ENCODE results near the gene NPTXR.

Gene NPTXR

DNA sequence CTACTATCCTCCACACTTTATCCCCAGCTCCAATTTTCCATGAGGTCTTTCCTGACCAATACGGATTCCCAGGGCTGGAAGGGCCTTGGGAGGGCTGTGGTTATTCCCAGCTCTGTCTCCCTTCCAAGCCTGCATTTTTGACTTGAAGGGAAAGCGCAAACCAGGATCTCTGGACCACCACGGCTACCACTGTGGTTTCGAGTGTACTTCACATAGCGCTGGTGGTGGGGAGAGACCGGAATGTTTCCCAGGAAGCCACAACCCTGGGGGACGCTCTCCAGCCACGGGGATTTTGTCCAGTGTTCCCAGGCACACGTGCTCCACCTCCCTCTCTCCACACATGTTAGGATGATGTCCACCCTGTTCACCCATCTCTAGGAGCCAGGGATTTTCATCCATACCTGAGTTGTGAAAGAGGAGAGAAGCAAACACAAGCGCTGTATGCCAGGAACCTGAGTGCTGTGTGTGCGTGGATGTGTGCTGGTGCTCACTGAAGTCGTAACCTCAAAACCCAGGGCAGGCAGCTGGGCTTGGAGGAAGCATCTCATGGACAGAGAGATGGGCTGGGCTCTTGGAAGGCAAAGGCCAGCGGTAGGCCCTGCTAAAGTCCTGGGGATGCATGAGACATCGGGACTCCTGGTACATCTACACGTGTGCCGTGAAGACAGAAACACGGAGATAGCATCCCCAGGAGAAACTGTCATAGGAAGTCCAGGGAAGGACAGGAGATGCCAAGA, 1.3 kb upstream of the NPTXR start:
- Histone ChIP-seq H3K27ac (ENCODE audit: low read depth, low read length) (no peak overlapping the region), H3K18ac (ENCODE audit: low read length) (no peak overlapping the region), H2BK120ac (ENCODE audit: low read depth, low read length) (no peak overlapping the region), H4K5ac (ENCODE audit: low read length) (no peak overlapping the region), H3K79me1 (ENCODE audit: low read length) (no peaks in the 10 kb centered on the region), H3K36me3 (ENCODE audit: control insufficient read depth, insufficient read depth, low read length) (no peaks in the 10 kb centered on the region), H3K4me3 (ENCODE audit: low read length) (no peak overlapping the region), H2BK5ac (ENCODE audit: low read length) (no peak overlapping the region), H3K79me2 (ENCODE audit: control insufficient read depth, insufficient read depth, low read length) (no peaks in the 10 kb centered on the region), H2AK5ac (ENCODE audit: low read length) (no peak overlapping the region), H3K9ac (ENCODE audit: low read length) (no peak overlapping the region), H3K4ac (ENCODE audit: low read depth, low read length) (no peak overlapping the region), H3K56ac (ENCODE audit: low read length) (no peak overlapping the region), H3K4me1 (ENCODE audit: control insufficient read depth, low read depth, low read length) (no peaks in the 10 kb centered on the region), H3K27me3 (ENCODE audit: insufficient read depth, low read length, poor library complexity) (peaks cover 18% of the 10 kb centered on the region), H2BK15ac (replicated peaks; ENCODE audit: low read depth) (no peak overlapping the region), H4K8ac (ENCODE audit: low read depth, low read length) (no peak overlapping the region), H3K4me2 (ENCODE audit: low read length) (no peak overlapping the region), H3K23ac (ENCODE audit: low read length) (no peak overlapping the region)
- no CpG with 5 or more reads among the region's 17 CpGs for WGBS (ENCODE audit: extremely low coverage, insufficient coverage, low lambda C conversion rate)
- no peak for DNase-seq

DNA sequence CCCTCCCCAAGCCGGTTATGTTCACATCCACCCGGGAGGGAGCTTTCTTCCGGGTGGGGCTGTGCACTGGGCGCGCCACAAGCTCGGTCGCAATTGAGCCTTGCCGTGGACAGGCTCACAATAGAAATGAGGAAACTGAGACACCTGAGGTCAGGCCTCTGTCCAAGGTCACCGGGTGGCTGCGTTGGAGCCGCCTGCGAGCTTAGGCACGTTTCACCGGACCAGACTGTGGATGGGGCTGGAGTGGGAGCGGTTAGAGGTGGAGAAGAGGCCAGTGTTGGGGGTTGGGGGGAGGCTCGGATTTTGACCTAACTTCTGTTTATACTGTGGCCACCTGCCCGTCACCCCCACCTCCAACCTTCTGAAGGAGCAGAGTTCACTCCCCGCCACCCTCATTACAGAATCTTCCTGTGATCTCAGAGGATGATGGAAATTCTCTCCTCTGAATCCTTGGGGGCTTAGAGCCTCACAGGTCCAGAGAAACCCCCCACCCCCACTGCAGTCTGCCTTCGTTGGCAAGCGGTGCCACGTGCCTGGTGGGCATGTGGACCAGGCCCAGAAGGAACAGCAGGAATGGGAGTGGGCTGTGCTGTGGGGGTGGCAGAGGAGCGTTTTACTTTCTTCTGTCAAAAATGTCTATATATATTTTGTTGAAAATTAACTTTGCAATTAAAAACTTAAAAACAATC, 631 bp upstream of the NPTXR start:
- H3K27me3 ChIP-seq (ENCODE audit: insufficient read depth, low read length, poor library complexity), result peaks cover 18% of the 10 kb centered on the region

DNA sequence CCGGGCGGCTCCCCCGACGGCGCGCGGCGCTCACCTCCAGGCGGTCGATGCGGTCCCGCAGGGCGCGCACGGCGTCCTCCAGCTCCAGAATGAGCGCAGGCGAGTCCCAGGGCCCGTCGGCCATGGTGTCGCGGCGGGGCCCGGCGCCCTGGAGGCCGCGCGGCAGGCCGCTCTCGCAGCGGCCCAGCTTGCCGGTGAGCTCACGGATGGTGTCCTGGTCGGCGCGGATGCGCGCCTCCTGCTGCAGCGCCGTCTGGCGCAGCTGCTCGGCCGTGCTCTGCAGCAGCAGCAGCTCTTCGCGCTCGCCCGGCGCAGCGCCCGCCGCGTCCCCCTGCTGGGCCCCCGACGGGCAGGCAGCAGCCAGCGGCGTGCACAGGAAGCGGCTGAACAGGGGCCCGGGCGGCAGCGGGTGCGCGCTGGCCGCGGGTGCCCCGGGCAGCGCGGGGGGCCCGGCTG, 599 bp downstream of the NPTXR start:
- no peak overlapping the region for H2BK120ac ChIP-seq (ENCODE audit: low read depth, low read length)
- DNase-seq, result peak; percentile 85
- no peak overlapping the region for H3K4ac ChIP-seq (ENCODE audit: low read depth, low read length)
- no peaks in the 10 kb centered on the region for H3K79me2 ChIP-seq (ENCODE audit: control insufficient read depth, insufficient read depth, low read length)
- peak overlapping the region; percentile 64 for H3K56ac ChIP-seq (ENCODE audit: low read length)
- no peak overlapping the region for H2BK15ac ChIP-seq (replicated peaks; ENCODE audit: low read depth)
- no peak overlapping the region for H3K27ac ChIP-seq (ENCODE audit: low read depth, low read length)
- H2BK5ac ChIP-seq (ENCODE audit: low read length), result no peak overlapping the region
- H3K18ac ChIP-seq (ENCODE audit: low read length), result no peak overlapping the region
- peak overlapping the region; percentile 57 for H3K4me2 ChIP-seq (ENCODE audit: low read length)
- no peak overlapping the region for H3K4me3 ChIP-seq (ENCODE audit: low read length)
- no peaks in the 10 kb centered on the region for H3K36me3 ChIP-seq (ENCODE audit: control insufficient read depth, insufficient read depth, low read length)
- no peak overlapping the region for H2AK5ac ChIP-seq (ENCODE audit: low read length)
- H3K79me1 ChIP-seq (ENCODE audit: low read length), result no peaks in the 10 kb centered on the region
- H3K9ac ChIP-seq (ENCODE audit: low read length), result peak overlapping the region; percentile 40
- H3K4me1 ChIP-seq (ENCODE audit: control insufficient read depth, low read depth, low read length), result no peaks in the 10 kb centered on the region
- H4K8ac ChIP-seq (ENCODE audit: low read depth, low read length), result no peak overlapping the region
- WGBS (ENCODE audit: extremely low coverage, insufficient coverage, low lambda C conversion rate), result no CpG with 5 or more reads among the region's 68 CpGs
- H3K23ac ChIP-seq (ENCODE audit: low read length), result no peak overlapping the region
- H3K27me3 ChIP-seq (ENCODE audit: insufficient read depth, low read length, poor library complexity), result peaks cover 18% of the 10 kb centered on the region
- H4K5ac ChIP-seq (ENCODE audit: low read length), result no peak overlapping the region

More for the DNA sequence above, 631 bp upstream of the NPTXR start:
- H3K4ac ChIP-seq (ENCODE audit: low read depth, low read length), result no peak overlapping the region
- peak overlapping the region; percentile 15 for H3K4me2 ChIP-seq (ENCODE audit: low read length)
- H3K79me2 ChIP-seq (ENCODE audit: control insufficient read depth, insufficient read depth, low read length), result no peaks in the 10 kb centered on the region
- H3K9ac ChIP-seq (ENCODE audit: low read length), result no peak overlapping the region
- no peak overlapping the region for H4K5ac ChIP-seq (ENCODE audit: low read length)
- no peak for DNase-seq
- WGBS (ENCODE audit: extremely low coverage, insufficient coverage, low lambda C conversion rate), result no CpG with 5 or more reads among the region's 22 CpGs
- H3K79me1 ChIP-seq (ENCODE audit: low read length), result no peaks in the 10 kb centered on the region
- H3K18ac ChIP-seq (ENCODE audit: low read length), result no peak overlapping the region
- H2AK5ac ChIP-seq (ENCODE audit: low read length), result no peak overlapping the region
- no peak overlapping the region for H2BK15ac ChIP-seq (replicated peaks; ENCODE audit: low read depth)
- H3K27ac ChIP-seq (ENCODE audit: low read depth, low read length), result no peak overlapping the region
- no peak overlapping the region for H4K8ac ChIP-seq (ENCODE audit: low read depth, low read length)
- no peak overlapping the region for H2BK120ac ChIP-seq (ENCODE audit: low read depth, low read length)
- no peaks in the 10 kb centered on the region for H3K4me1 ChIP-seq (ENCODE audit: control insufficient read depth, low read depth, low read length)
- no peak overlapping the region for H3K56ac ChIP-seq (ENCODE audit: low read length)
- H3K4me3 ChIP-seq (ENCODE audit: low read length), result no peak overlapping the region
- no peak overlapping the region for H3K23ac ChIP-seq (ENCODE audit: low read length)
- H2BK5ac ChIP-seq (ENCODE audit: low read length), result no peak overlapping the region
- H3K36me3 ChIP-seq (ENCODE audit: control insufficient read depth, insufficient read depth, low read length), result no peaks in the 10 kb centered on the region

DNA sequence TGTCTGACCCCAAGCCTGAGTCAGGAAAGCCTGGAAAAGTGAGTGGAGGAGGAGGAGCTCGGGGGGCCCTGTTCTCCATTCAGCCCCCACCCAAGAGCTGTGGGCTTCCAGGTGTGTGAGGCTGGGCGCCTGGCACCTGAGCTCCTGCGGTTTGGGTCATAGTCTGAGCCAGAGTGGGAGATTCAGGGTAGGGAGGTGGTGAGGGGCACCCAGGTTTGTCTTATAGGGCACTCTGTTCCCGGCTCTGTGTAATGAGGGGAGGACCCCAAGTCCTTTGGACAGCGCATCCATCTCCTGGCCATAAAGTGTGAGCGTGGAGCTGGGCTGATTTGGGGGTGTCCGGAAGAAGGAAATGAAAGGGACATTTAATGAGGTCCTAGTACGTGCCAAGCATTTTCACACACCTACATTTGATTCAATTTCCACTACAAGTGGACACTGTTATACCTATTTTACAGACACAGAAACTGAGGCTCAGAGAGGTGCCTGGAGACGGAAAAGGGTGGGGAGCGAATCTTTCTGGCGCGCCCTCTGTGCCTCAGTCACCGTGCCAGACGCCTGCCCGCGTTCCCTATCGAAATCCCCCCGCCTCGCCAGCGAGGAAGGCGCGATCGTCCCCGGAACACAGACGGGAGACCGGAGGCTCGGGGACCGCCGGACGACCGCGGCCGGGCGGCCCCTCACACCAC, 1.2 kb downstream of the NPTXR start:
- Histone ChIP-seq H3K36me3 (ENCODE audit: control insufficient read depth, insufficient read depth, low read length) (no peaks in the 10 kb centered on the region), H3K27me3 (ENCODE audit: insufficient read depth, low read length, poor library complexity) (peaks cover 18% of the 10 kb centered on the region), H2AK5ac (ENCODE audit: low read length) (no peak overlapping the region), H3K27ac (ENCODE audit: low read depth, low read length) (no peak overlapping the region), H3K56ac (ENCODE audit: low read length) (peak overlapping the region; percentile 64), H3K18ac (ENCODE audit: low read length) (no peak overlapping the region), H3K4me1 (ENCODE audit: control insufficient read depth, low read depth, low read length) (no peaks in the 10 kb centered on the region), H2BK120ac (ENCODE audit: low read depth, low read length) (no peak overlapping the region), H2BK15ac (replicated peaks; ENCODE audit: low read depth) (no peak overlapping the region), H3K79me1 (ENCODE audit: low read length) (no peaks in the 10 kb centered on the region), H4K8ac (ENCODE audit: low read depth, low read length) (no peak overlapping the region), H3K23ac (ENCODE audit: low read length) (no peak overlapping the region), H3K4me3 (ENCODE audit: low read length) (no peak overlapping the region), H3K4me2 (ENCODE audit: low read length) (peak overlapping the region; percentile 57), H3K4ac (ENCODE audit: low read depth, low read length) (no peak overlapping the region), H4K5ac (ENCODE audit: low read length) (no peak overlapping the region), H3K79me2 (ENCODE audit: control insufficient read depth, insufficient read depth, low read length) (no peaks in the 10 kb centered on the region), H3K9ac (ENCODE audit: low read length) (no peak overlapping the region), H2BK5ac (ENCODE audit: low read length) (no peak overlapping the region)
- DNase-seq, result no peak
- WGBS (ENCODE audit: extremely low coverage, insufficient coverage, low lambda C conversion rate), result no CpG with 5 or more reads among the region's 34 CpGs

DNA sequence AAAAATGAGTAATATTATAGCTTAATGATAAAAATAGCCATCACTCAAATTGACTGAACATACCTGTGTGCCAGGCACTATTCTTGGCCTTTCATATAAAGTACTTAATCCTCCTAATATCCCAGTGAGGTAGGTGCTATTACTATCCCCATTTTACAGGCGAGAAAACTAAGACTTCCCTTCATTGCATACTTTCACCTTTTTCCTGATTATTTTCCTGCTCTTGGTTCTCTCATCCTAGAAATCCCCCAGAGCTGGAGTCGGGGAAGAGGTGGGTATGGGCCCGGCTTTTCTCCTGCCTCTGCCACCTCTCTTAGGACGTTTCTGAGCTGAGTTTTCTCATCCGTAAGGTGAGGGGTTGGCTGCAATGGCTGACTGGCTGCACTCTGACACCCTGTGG, 2.2 kb downstream of the NPTXR start:
- H3K23ac ChIP-seq (ENCODE audit: low read length), result no peak overlapping the region
- H3K4me2 ChIP-seq (ENCODE audit: low read length), result no peak overlapping the region
- no peak overlapping the region for H2AK5ac ChIP-seq (ENCODE audit: low read length)
- H3K18ac ChIP-seq (ENCODE audit: low read length), result no peak overlapping the region
- no peak overlapping the region for H3K56ac ChIP-seq (ENCODE audit: low read length)
- DNase-seq, result no peak
- peaks cover 18% of the 10 kb centered on the region for H3K27me3 ChIP-seq (ENCODE audit: insufficient read depth, low read length, poor library complexity)
- H3K4me3 ChIP-seq (ENCODE audit: low read length), result no peak overlapping the region
- no peak overlapping the region for H3K27ac ChIP-seq (ENCODE audit: low read depth, low read length)
- no peaks in the 10 kb centered on the region for H3K79me1 ChIP-seq (ENCODE audit: low read length)
- H4K8ac ChIP-seq (ENCODE audit: low read depth, low read length), result no peak overlapping the region
- H2BK120ac ChIP-seq (ENCODE audit: low read depth, low read length), result no peak overlapping the region
- H3K36me3 ChIP-seq (ENCODE audit: control insufficient read depth, insufficient read depth, low read length), result no peaks in the 10 kb centered on the region
- no peak overlapping the region for H4K5ac ChIP-seq (ENCODE audit: low read length)
- no peaks in the 10 kb centered on the region for H3K4me1 ChIP-seq (ENCODE audit: control insufficient read depth, low read depth, low read length)
- no peak overlapping the region for H3K4ac ChIP-seq (ENCODE audit: low read depth, low read length)
- WGBS (ENCODE audit: extremely low coverage, insufficient coverage, low lambda C conversion rate), result no CpG with 5 or more reads among the region's 5 CpGs
- no peak overlapping the region for H2BK5ac ChIP-seq (ENCODE audit: low read length)
- H2BK15ac ChIP-seq (replicated peaks; ENCODE audit: low read depth), result no peak overlapping the region
- H3K9ac ChIP-seq (ENCODE audit: low read length), result no peak overlapping the region
- no peaks in the 10 kb centered on the region for H3K79me2 ChIP-seq (ENCODE audit: control insufficient read depth, insufficient read depth, low read length)
